SH-SY5Y (cell line): ENCODE measurements around the gene ADAMTS17.

Experiments used
- GATA2 ChIP-seq: IDR thresholded peaks from 2 replicates; pipeline ENCODE4 v1.6.1; 2011; ENCODE audit warnings: mild to moderate bottlenecking, low read depth, low read length
- GATA3 ChIP-seq: IDR thresholded peaks from 2 replicates; pipeline ENCODE4 v1.6.1; 2011; ENCODE audit warnings: low read depth, mild to moderate bottlenecking, low read length, moderate library complexity

- TF ChIP-seq GATA2 (no peak), GATA3 (no peak)
Measured at GRCh38 chr15:100306098-100306497, 35.7 kb downstream of the ADAMTS17 start.
